Measurements from ENCODE around the gene AP1S1. TPM values are rescaled to one million over a fixed set of nuclear protein-coding genes. Genes with fewer than 3 reads are reported as not detected.

The AP1S1 gene
- total RNA-seq, 2 experiments from 2014 or later: 3.0 to 3.9 TPM

GRCh38 chr7:101171442-101171837, 17.2 kb downstream of the AP1S1 start:
- no peak for DNase-seq

GRCh38 chr7:101172005-101172853, 18.0 kb downstream of the AP1S1 start:
- intact Hi-C loops (cut with DNase I, micrococcal nuclease): no loop called here
- no peak overlapping the region for H3K27ac ChIP-seq (ENCODE audit: low read depth in 1 of 2, low read length in 2 of 2)
- Mint-ChIP-seq H3K36me3 (ENCODE audit: low read depth) (no peaks in the 10 kb centered on the region), H3K4me3 (peak overlapping the region; percentile 32), H3K27ac (no peak overlapping the region), H3K4me1 (ENCODE audit: low read depth) (peaks cover 56% of the 10 kb centered on the region), H3K27me3 (peaks cover 93% of the 10 kb centered on the region), H3K9me3 (no peaks in the 10 kb centered on the region)
- TF ChIP-seq CTCF (IDR thresholded peaks at IDR 0.05): no peak
- ATAC-seq (ENCODE audit: poor library complexity): peak; percentile 9
- ChIA-PET CTCF (interaction anchor here (0.6 to 3.8 kb wide), 2 partner anchors 10 to 28 kb away, joined by 3 to 28 read pairs; no protein-coding TSS in a partner anchor), POLR2A (no interaction called here)
- H3K9me3 ChIP-seq (ENCODE audit: control insufficient read depth in 1 of 2, insufficient read depth in 1 of 2, low read length in 2 of 2): peaks cover 0 to 40% of the 10 kb centered on the region in 2 experiments
- H3K4me1 ChIP-seq (ENCODE audit: insufficient read depth, low read length): peaks cover 58% of the 10 kb centered on the region
- H3K27me3 ChIP-seq (ENCODE audit: control insufficient read depth in 1 of 2, insufficient read depth in 2 of 2, low read length in 2 of 2): peaks cover 97 to 100% of the 10 kb centered on the region in 2 experiments
- H3K36me3 ChIP-seq (ENCODE audit: insufficient read depth, low read length): no peaks in the 10 kb centered on the region
- peak in 2 of 14 experiments; percentile 54 to 69 for DNase-seq
- H3K4me3 ChIP-seq (ENCODE audit: low read length): no peak overlapping the region

More at GRCh38 chr7:101171442-101171837, 17.2 kb downstream of the AP1S1 start:
- Mint-ChIP-seq H3K9me3 (no peaks in the 10 kb centered on the region), H3K27me3 (peaks cover 93% of the 10 kb centered on the region), H3K4me3 (peak overlapping the region; percentile 36), H3K27ac (no peak overlapping the region), H3K4me1 (ENCODE audit: low read depth) (peaks cover 62% of the 10 kb centered on the region), H3K36me3 (ENCODE audit: low read depth) (no peaks in the 10 kb centered on the region)
- peaks cover 95 to 98% of the 10 kb centered on the region in 2 experiments for H3K27me3 ChIP-seq (ENCODE audit: control insufficient read depth in 1 of 2, insufficient read depth in 2 of 2, low read length in 2 of 2)
- H3K9me3 ChIP-seq (ENCODE audit: control insufficient read depth in 1 of 2, insufficient read depth in 1 of 2, low read length in 2 of 2): peaks cover 0 to 40% of the 10 kb centered on the region in 2 experiments
- no peak for ATAC-seq (ENCODE audit: poor library complexity)
- H3K4me3 ChIP-seq (ENCODE audit: low read length): no peak overlapping the region
- no peak for TF ChIP-seq CTCF (IDR thresholded peaks at IDR 0.05)
- no peaks in the 10 kb centered on the region for H3K36me3 ChIP-seq (ENCODE audit: insufficient read depth, low read length)
- ChIA-PET CTCF (interaction anchor here (1.6 to 3.8 kb wide), 3 partner anchors 20 to 94 kb away, joined by 4 to 28 read pairs (median 5); no protein-coding TSS in a partner anchor), POLR2A (no interaction called here)
- peaks cover 63% of the 10 kb centered on the region for H3K4me1 ChIP-seq (ENCODE audit: insufficient read depth, low read length)
- intact Hi-C loops (cut with DNase I, micrococcal nuclease): no loop called here
- H3K27ac ChIP-seq (ENCODE audit: low read depth in 1 of 2, low read length in 2 of 2): no peak overlapping the region

GRCh38 chr7:101172854-101173751, 18.8 kb downstream of the AP1S1 start:
- H3K27ac Mint-ChIP-seq: no peak overlapping the region
- H3K27me3 Mint-ChIP-seq: peaks cover 93% of the 10 kb centered on the region
- no peak for TF ChIP-seq CTCF (IDR thresholded peaks at IDR 0.05)
- POLR2A ChIA-PET: interaction anchor here (1.1 to 1.3 kb wide), 3 partner anchors 45 to 284 kb away, joined by 3 to 4 read pairs (median 3); partner anchors contain the start of genes UFSP1 and ZNHIT1
- H3K4me3 Mint-ChIP-seq: peak overlapping the region; percentile 25
- intact Hi-C loops (cut with DNase I, micrococcal nuclease): no loop called here
- Histone ChIP-seq H3K27ac (ENCODE audit: low read depth in 1 of 2, low read length in 2 of 2) (no peak overlapping the region), H3K4me3 (ENCODE audit: low read length) (no peak overlapping the region), H3K9me3 (ENCODE audit: control insufficient read depth in 1 of 2, insufficient read depth in 1 of 2, low read length in 2 of 2) (peaks cover 0 to 36% of the 10 kb centered on the region in 2 experiments), H3K36me3 (ENCODE audit: insufficient read depth, low read length) (no peaks in the 10 kb centered on the region), H3K27me3 (ENCODE audit: control insufficient read depth in 1 of 2, insufficient read depth in 2 of 2, low read length in 2 of 2) (peaks cover 96 to 100% of the 10 kb centered on the region in 2 experiments), H3K4me1 (ENCODE audit: insufficient read depth, low read length) (peaks cover 58% of the 10 kb centered on the region)
- peaks cover 56% of the 10 kb centered on the region for H3K4me1 Mint-ChIP-seq (ENCODE audit: low read depth)
- H3K9me3 Mint-ChIP-seq: no peaks in the 10 kb centered on the region
- peak in 2 of 14 experiments; percentile 48 to 62 for DNase-seq
- no peak for ATAC-seq (ENCODE audit: poor library complexity)
- no peaks in the 10 kb centered on the region for H3K36me3 Mint-ChIP-seq (ENCODE audit: low read depth)
- CTCF ChIA-PET: interaction anchor here (1.7 to 2.1 kb wide), 2 partner anchors 13 to 29 kb away, joined by 4 to 9 read pairs; no protein-coding TSS in a partner anchor

All from CD4-positive, alpha-beta T cell (primary cell).